Stimulated activated CD8-positive, alpha-beta memory T cell treated with anti-CD3 and anti-CD28 coated beads, Interleukin-4, amount 100 ng/mL, for 4 hours (primary cell): ENCODE data around the gene MAGOHB.
"Not testable (repeated sequence)": the region's sequence is repeated elsewhere in the genome, so short reads cannot be mapped to it uniquely, and the experiment has no call there.

ENCODE experiments used
- DNase-seq, 2 donors: peaks; one replicate each; pipeline ENCODE4 v3.0.0-alpha.2; 2020; ENCODE audit warnings: low read depth in 2 of 2, low spot score in 1 of 2

MAGOHB gene

GRCh38 chr12:10613349-10614055 lies at the start of gene MAGOHB:
Gene MAGOHB, minus strand, starts transcription at chr12:10613609. Its CDS starts 77 bp downstream, at chr12:10613532.
- peak; percentile 97 to 100 for DNase-seq

DNA sequence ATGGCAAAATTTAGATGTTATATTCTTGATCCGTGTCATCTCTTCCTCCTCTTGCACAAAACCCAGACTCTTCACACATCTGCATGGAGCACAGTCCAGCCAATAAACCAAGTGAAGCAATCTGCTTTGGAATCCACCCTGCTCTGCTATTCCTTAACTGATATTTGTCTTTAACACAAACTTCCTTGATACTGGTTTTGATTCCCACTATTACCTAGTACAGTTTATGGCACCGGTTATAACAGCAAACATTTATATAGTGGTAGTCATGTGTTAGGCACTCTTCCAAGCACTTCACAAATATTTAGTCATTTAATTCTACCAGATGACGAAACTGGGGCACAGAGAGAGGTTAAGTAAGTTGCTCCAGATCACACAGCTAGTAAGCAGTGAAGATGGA lies 47.9 kb upstream of the MAGOHB start:
- no peak for DNase-seq

GRCh38 chr12:10654003-10654402 lies 40.6 kb upstream of the MAGOHB start:
- no peak for DNase-seq

DNA sequence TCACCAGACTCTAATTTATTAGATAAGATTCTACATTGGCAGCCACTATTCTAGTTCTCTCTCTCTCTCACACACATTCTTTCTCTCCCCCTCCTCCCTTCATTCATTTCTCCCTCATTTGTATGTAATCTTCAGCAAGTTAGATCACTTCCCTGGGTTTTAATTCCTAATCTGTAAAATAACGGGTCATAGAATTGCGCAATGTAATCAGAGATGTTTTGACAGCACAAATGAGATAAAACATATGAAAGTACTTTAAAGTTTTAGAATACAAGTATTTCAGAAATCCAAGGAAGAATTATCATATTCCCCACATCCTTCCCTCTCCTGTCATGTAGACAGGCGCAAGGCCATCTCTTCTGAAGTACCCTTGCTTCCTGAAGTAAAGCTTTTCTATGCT lies 38.8 kb upstream of the MAGOHB start:
- DNase-seq, result no peak

DNA sequence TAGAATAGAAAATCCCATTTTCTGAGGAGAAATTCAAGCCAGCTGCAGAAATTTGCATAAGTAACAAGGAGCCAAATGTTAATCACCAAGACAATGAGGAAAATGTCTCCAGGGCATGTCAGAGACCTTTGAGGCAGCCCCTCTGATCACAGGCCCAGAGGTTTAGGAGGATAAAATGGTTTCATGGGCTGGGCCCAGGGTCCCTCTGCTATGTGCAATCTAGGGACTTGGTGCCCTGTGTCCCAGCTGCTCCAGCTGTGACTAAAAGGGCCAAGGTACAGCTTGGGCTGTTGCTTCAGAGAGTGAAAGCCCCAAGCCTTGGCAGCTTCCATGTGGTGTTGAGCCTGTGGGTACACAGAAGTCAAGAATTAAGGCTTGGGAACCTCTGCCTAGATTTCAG lies 33.2 kb upstream of the MAGOHB start:
- not testable (repeated sequence) for DNase-seq

DNA sequence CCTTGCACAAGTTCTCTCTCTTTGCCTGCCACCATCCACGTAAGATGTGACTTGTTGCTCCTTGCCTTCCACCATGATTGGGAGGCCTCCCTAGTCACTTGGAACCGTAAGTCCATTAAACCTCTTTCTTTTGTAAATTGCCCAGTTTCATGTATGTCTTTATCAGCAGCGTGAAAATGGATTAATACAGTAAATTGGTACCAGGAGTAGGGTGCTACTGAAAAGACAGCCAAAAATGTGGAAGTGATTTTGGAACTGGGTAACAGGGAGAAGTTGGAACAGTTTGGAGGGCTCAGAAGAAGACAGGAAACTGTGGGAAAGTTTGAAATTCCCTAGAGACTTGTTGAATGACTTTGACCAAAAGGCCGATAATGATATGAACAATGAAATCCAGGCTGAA lies 32.5 kb upstream of the MAGOHB start:
- no peak for DNase-seq

GRCh38 chr12:10641735-10642500 lies 28.5 kb upstream of the MAGOHB start:
- no peak for DNase-seq

- no peak for DNase-seq
Measured at GRCh38 chr12:10638728-10639127, 25.3 kb upstream of the MAGOHB start.

DNA sequence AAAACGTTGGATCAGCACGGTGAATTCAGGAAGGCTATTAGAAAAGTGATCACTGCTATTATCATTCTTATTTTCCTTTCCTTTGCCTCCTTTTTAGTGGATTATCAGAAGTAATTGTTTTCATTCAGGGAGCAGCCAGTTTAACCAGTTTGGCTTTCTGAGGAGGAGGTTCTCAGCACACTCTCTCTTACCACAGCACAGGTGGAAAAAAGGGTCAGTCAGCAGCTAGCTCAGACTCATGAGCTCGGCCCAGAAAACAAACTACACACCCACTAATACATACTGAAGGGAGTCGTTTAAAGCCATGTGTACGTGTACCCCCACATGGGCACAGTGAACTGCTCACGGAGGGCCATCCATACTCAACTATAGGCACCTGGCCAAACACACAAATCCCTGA lies 23.2 kb upstream of the MAGOHB start:
- no peak for DNase-seq

DNA sequence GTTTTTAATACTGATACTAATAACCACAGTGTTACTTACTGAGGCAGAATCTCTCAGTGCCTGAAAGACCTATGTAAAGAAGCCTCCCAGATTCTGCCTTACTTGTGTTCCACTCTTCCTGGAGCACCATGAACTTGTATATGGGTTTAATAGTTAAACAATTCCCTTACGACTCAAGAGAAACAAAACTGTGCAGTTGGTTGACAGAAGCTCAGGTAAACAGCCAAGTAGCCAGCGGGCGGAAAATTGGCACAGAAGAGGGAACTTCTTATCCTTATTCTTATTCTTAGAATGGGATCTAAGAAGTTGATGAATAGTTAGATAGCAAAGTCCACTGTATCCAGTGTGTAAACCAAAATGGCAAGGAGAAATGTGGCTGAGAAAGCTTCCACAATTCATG lies 22.7 kb upstream of the MAGOHB start:
- DNase-seq, result no peak

GRCh38 chr12:10635306-10635705 lies 21.9 kb upstream of the MAGOHB start:
- no peak for DNase-seq

DNA sequence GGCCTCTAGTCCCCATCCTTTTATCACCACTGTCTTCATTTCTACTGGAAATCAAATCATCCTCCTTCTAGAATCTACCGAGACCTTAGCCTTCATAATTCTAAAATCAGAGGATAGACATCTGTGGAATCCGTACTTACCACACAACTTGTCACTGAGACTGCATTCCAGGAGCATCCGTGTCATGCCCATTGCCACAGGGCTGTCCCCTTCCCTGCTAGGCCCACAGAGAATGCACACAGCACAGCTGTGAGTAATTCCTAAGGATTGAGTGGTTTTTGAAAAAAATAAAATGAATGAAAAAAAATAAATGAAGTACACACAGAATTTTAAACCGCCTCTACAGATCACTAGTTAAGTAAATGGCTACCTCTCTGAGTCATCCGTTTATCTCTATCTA lies 21.0 kb upstream of the MAGOHB start:
- no peak for DNase-seq

- DNase-seq, result no peak
Measured at GRCh38 chr12:10633541-10633940, 20.1 kb upstream of the MAGOHB start.

- no peak for DNase-seq
Measured at GRCh38 chr12:10632226-10632625, 18.8 kb upstream of the MAGOHB start.

DNA sequence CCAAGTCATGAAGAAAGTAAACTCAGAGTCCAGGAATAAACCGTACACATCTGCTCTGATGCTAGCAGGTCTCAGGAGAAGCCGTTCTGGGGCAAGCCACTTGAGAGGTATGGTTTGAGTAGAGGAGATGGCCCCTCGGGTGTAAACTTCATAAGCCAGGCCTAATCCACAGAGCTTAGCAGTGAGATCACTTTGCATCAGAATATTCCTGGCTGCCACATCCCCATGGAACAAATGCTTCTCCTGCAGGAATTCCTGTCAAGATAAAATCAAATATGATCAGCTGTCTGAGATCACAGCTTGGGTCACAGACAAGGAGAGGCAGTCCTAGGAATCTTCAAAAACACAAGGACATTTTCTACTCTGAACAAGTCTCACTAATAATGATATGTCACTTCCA lies 11.2 kb upstream of the MAGOHB start:
- no peak for DNase-seq

GRCh38 chr12:10623131-10623530 lies 9.7 kb upstream of the MAGOHB start:
- no peak for DNase-seq

- DNase-seq, result no peak
Measured at GRCh38 chr12:10621278-10621677, 7.9 kb upstream of the MAGOHB start.

DNA sequence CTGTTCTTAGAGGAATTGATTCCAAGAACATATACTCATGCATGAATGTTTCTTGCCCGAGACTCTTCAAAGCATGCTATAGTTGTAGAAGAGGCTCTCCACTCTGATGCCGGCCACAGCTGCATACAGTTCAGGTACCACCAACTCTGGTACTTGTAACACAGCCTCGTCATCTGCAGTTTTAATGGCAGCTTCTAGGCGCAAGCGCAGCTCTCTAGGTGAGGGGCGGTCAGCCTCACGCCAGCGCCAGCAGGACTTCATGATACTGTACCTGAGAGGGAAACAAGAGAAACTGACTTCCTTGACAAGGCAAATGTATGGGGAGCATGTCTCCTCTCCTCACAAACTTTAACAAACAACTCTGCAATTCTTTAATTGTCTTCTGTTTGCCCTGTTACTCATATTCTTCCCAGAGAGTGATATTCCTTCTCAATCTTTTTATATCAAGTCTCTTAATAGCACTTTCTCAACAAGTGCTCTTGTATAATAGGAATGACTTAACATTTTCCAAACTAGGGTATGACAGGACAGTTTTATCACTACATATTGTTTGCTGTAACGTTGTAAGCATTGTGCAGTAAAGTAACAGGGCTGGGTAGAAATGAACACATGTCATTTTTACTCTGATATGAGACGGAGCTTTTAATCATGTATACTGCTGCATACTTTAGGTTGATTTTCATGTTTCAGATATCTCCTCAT lies 6.8 kb upstream of the MAGOHB start:
- no peak for DNase-seq

GRCh38 chr12:10618338-10618987 lies 5.1 kb upstream of the MAGOHB start:
- DNase-seq, result no peak

- no peak for DNase-seq
Measured at GRCh38 chr12:10617863-10618262, 4.5 kb upstream of the MAGOHB start.

DNA sequence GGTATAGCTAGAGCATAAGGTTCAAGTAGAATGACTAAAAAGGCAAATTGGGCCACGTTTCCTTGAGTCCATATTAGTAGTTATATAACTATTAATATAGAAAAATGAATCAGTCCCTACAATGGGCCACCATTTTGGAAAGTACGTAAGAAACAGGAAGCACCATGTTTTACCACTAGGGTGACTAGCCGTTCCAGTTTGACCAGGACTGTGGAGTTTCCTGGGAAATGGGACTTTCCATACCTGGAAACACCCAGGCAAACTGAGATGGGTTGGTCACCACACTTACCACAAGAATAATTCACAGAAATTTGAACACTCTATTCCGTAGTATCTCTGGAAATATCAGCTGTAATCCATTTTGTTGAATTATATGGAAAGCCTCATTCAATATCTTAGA lies 2.1 kb upstream of the MAGOHB start:
- no peak for DNase-seq

GRCh38 chr12:10614056-10614370 lies 604 bp upstream of the MAGOHB start:
- DNase-seq, result no peak
